Esophagus squamous epithelium (tissue), 5 donors: ENCODE results near the gene DKK3. TPM values are rescaled to one million over a fixed set of nuclear protein-coding genes. Genes with fewer than 3 reads are reported as not detected.
A peak's percentile ranks its signal among the peaks of the same experiment; 100 is the strongest.

Experiments
- DNase-seq: peaks from one replicate; lab custom pipeline; 2025; lab: John Stamatoyannopoulos, UW
- H3K27ac ChIP-seq, 4 donors: fragments of 200-600 bp; sonication (generic); one replicate each; pipeline ENCODE4 v1.5.1; 2016 to 2019; ENCODE audit warnings: mild to moderate bottlenecking in 1 of 4
- H3K27me3 ChIP-seq, 4 donors: fragments of 200-600 bp; sonication (generic); 1 replicate in 3 of 4; 2 replicates in 1 of 4; pipeline versions ENCODE4 v1.5.1 to v1.6.0; 2017 to 2021; ENCODE audit warnings: antibody characterized with exemption in 1 of 4
- H3K36me3 ChIP-seq, 3 donors: fragments of 200-600 bp; sonication (generic); one replicate each; pipeline ENCODE4 v1.5.1; 2016 to 2019
- H3K4me1 ChIP-seq, 3 donors: fragments of 200-600 bp; sonication (generic); one replicate each; pipeline ENCODE4 v1.5.1; 2017 to 2019
- H3K4me3 ChIP-seq, 4 donors: fragments of 200-600 bp; sonication (generic); 1 replicate in 3 of 4; 2 replicates in 1 of 4; pipeline ENCODE4 v1.5.1; 2016 to 2019; ENCODE audit warnings: mild to moderate bottlenecking in 2 of 4, moderate library complexity in 1 of 4
- H3K9me3 ChIP-seq, 3 donors: fragments of 200-600 bp; sonication (generic); one replicate each; pipeline ENCODE4 v1.5.1; 2016 to 2019
- POLR2A ChIP-seq, 4 donors: fragments of 450-650 bp; IDR thresholded peaks; one replicate each; pipeline ENCODE4 v1.6.1; 2017; ENCODE audit warnings: antibody characterized with exemption in 4 of 4, mild to moderate bottlenecking in 4 of 4, moderate library complexity in 3 of 4
- WGBS, 2 donors: methylation state at CpG; one replicate each; pipeline ENCODE4 v1.1.5; 2018; 5-methylcytosine and 5-hydroxymethylcytosine counted together
- intact Hi-C: fragments of 100-400 bp; cut with DNase I; formaldehyde crosslinking; loops from one replicate; pipeline ENCODE4 v1.15.0; 2022
- total RNA-seq, 4 donors: library from RNA; depleted of rRNA; stranded (reverse); fragments of >200 nt; gene quantifications; one replicate each; pipeline ENCODE4 v1.1.0, GENCODE V29; 2016
- TF ChIP-seq, protein P1 (sequence below), 6 experiments: fragments of 450-650 bp in 4 of 6; fragments of 200-600 bp in 2 of 6; sonication (generic) in 2 of 6; IDR thresholded peaks; one replicate each; pipeline ENCODE4 v1.5.1; 2016 to 2019; ENCODE audit warnings: antibody characterized with exemption in 6 of 6, mild to moderate bottlenecking in 4 of 6, moderate library complexity in 4 of 6
- donor health status: DM: yes; HTN: yes; CAD: no.

DKK3 gene
- total RNA-seq, 4 donors from 2014 or later, result 24.8 to 112 (median 44.5) TPM

DNA sequence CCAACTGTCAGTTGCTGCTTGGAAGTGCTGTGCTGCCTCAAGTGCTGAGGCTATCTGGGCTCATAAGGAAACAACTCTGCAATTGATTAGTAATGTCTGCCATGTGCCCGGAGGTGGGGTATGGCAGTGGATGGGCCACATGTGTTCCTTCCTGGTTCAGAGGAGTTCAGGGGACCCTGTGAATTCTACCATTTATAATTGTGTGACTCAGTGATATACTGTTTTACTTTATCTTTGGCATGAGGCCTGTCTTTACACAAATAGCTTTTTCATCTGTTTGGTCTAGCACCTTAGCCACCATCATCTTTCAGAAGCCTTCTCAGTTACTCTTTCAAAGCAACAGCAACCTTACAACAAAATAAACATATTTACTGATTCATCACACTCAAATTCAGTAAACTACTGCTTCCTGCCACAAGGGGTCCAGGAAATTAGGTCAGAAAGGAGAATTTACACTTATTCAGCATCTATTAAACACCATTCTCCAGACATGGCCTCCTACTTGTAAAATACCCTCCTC lies 20.9 kb downstream of the DKK3 start:
- no peaks in the 10 kb centered on the region for H3K27me3 ChIP-seq
- no peaks in the 10 kb centered on the region for H3K36me3 ChIP-seq
- H3K4me1 ChIP-seq, result peaks cover 0 to 27% (median 0%) of the 10 kb centered on the region in 3 donors
- TF ChIP-seq, protein P1, sequence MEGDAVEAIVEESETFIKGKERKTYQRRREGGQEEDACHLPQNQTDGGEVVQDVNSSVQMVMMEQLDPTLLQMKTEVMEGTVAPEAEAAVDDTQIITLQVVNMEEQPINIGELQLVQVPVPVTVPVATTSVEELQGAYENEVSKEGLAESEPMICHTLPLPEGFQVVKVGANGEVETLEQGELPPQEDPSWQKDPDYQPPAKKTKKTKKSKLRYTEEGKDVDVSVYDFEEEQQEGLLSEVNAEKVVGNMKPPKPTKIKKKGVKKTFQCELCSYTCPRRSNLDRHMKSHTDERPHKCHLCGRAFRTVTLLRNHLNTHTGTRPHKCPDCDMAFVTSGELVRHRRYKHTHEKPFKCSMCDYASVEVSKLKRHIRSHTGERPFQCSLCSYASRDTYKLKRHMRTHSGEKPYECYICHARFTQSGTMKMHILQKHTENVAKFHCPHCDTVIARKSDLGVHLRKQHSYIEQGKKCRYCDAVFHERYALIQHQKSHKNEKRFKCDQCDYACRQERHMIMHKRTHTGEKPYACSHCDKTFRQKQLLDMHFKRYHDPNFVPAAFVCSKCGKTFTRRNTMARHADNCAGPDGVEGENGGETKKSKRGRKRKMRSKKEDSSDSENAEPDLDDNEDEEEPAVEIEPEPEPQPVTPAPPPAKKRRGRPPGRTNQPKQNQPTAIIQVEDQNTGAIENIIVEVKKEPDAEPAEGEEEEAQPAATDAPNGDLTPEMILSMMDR (IDR thresholded peaks at IDR 0.05), result peak in 2 of 6 experiments; percentile 23 to 38
- TF ChIP-seq POLR2A (IDR thresholded peaks at IDR 0.05), result no peak
- DNase-seq, result no peak
- 50 to 71% methylated on average over 1 of the region's 1 CpG for WGBS, 2 donors
- intact Hi-C loops, result no loop called here
- no peaks in the 10 kb centered on the region for H3K9me3 ChIP-seq
- no peak overlapping the region for H3K4me3 ChIP-seq
- H3K27ac ChIP-seq, result peak overlapping the region in 2 of 4 donors; percentile 15 to 56

DNA sequence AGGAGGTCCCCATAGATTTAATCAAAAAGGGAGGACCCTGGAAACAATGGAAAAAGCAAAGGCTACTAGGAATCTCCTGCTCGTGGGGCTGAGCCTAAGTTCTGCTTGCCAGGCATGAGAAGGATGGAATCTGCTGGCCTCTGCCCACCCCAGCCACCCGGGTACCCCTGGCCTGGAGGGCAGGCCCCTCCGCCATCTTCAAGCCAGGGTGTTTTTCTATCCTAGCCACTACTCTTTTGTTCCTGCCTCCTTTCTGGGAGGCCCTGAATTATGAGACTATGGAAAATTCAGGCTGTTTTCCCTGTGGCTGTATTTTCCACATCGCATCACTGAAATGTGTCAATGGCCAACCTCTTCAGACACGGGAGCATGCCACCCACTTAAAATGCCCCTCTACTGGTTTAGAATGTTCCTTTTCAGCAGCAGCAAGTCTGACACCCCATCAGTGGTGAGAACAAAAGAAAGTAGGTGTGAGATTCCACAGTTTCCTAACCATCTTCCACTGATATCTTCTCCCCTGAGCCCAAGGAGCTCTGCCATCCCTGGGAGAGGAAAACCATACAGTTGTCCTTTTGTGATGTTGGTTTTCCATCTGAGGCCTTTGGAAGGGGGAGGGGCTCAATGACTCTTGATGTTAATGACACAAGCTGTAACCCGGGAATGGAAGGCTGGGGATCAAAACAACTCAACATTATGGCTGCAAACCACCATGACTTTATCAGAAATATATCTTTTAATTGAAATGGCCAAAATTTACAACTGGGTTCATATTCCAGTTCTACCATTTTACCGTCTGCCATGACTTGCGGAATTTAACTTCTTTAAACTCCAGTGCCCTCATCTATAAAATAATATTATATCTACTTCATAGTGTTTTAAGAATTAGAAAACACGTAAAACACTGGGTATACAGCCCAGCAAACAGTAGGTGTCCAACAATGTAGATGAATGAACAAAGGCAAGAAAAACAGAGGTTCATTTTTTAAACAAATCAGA lies 22.2 kb downstream of the DKK3 start:
- Histone ChIP-seq H3K9me3 (no peaks in the 10 kb centered on the region), H3K4me3 (no peak overlapping the region), H3K27ac (peak overlapping the region in 1 of 4 donors; percentile 16), H3K4me1 (peaks cover 0 to 27% (median 0%) of the 10 kb centered on the region in 3 donors), H3K27me3 (no peaks in the 10 kb centered on the region), H3K36me3 (no peaks in the 10 kb centered on the region)
- intact Hi-C loops, result no loop called here
- TF ChIP-seq POLR2A (IDR thresholded peaks at IDR 0.05), result no peak
- TF ChIP-seq, protein P1 (IDR thresholded peaks at IDR 0.05), result no peak
- 73 to 86% methylated on average over 9 of the region's 9 CpGs for WGBS, 2 donors
- no peak for DNase-seq

- TF ChIP-seq, protein P1 (IDR thresholded peaks at IDR 0.05), result no peak
- Histone ChIP-seq H3K9me3 (no peaks in the 10 kb centered on the region), H3K27me3 (no peaks in the 10 kb centered on the region), H3K27ac (peak overlapping the region in 2 of 4 donors; percentile 4 to 16), H3K4me1 (peaks cover 0 to 25% (median 0%) of the 10 kb centered on the region in 3 donors), H3K4me3 (no peak overlapping the region), H3K36me3 (no peaks in the 10 kb centered on the region)
- intact Hi-C loops, result no loop called here
- DNase-seq, result no peak
- 80 to 91% methylated on average over 5 to 8 of the region's 8 CpGs for WGBS, 2 donors
Measured at GRCh38 chr11:11985016-11985715, 23.3 kb downstream of the DKK3 start.

GRCh38 chr11:11984563-11984962 lies 23.9 kb downstream of the DKK3 start:
- no peak for TF ChIP-seq POLR2A (IDR thresholded peaks at IDR 0.05)
- TF ChIP-seq, protein P1 (IDR thresholded peaks at IDR 0.05), result no peak
- Histone ChIP-seq H3K4me1 (peaks cover 0 to 28% (median 6%) of the 10 kb centered on the region in 3 donors), H3K27ac (peak overlapping the region in 1 of 4 donors; percentile 4), H3K4me3 (no peak overlapping the region), H3K9me3 (no peaks in the 10 kb centered on the region), H3K36me3 (no peaks in the 10 kb centered on the region), H3K27me3 (no peaks in the 10 kb centered on the region)
- DNase-seq, result no peak
- intact Hi-C loops, result no loop called here
- WGBS, 2 donors, result 65 to 85% methylated on average over 5 of the region's 5 CpGs
